ENCODE data around the gene RNF212.
"Not testable (repeated sequence)": the region's sequence is repeated elsewhere in the genome, so short reads cannot be mapped to it uniquely, and the experiment has no call there.

Gene RNF212

DNA sequence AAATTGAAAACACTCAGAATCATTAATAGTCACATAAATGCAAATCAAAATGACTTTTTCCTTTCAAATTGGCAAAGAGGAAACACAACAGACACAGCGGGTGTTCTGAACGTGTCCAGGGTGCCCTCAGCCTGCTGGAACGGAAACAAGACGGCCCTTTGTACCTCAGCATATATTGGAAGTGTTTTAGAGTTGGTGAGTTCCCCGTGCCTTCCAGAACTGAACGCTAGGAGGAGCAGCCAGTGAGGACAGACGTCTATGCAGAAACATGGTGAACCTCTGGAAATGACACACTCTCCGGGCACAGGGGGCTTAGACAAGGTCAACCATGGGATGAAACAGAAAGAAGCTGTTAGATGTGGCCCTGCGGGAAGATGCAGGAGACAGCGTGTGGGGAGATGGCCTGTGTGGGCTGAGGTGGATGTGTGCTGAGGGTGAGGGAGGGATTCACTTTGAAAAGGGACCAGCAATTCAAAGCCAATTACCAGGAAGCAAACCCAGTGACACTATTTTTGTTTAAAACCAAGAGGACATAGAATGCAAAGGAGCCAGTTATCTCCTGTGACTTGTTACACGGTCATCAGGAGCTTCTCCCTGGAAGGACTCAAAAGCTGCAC, 40.4 kb downstream of the RNF212 start:
- DNase-seq (ENCODE audit: extremely low read depth in 1 of 2, low read depth in 1 of 2), result no peak

DNA sequence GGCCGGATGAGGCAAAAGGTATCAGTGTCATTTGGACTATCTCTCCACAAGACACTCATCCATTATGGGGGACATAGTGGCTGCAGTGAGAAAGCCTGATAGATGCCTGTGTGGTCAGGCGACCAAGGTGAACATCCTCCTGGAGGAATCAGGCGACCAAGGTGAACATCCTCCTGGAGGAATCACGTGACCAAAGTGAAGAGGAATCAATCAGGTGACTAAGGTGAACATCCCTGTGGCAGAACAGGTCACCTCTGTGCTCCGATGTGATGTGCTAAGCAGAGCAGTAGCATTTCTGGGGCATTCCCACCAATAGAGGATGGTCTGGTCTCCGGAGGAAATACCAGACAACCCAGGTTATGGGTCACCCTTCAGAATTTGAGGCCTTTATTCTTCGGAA, 44.0 kb downstream of the RNF212 start:
- no peak for DNase-seq (ENCODE audit: extremely low read depth in 1 of 2, low read depth in 1 of 2)

DNA sequence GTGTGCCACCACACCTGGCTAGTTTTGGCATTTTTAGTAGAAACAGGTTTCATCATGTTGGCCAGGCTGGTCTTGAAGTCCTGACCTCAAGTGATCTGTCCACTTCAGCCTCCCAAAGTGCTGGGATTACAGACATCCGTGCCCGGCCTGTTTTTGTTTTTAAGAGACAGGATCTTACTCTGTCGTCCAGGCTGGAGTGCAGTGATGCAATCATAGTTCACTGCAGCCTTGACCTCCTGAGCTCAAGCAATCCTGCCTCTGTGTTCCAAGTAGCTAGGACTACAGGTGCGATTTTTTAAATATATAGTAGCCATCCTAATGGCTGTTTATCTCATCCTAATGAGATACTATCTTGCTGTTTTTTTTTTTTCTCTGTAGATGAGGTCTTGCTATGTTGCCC, 47.6 kb downstream of the RNF212 start:
- DNase-seq (ENCODE audit: extremely low read depth in 1 of 2, low read depth in 1 of 2), result no peak

DNA sequence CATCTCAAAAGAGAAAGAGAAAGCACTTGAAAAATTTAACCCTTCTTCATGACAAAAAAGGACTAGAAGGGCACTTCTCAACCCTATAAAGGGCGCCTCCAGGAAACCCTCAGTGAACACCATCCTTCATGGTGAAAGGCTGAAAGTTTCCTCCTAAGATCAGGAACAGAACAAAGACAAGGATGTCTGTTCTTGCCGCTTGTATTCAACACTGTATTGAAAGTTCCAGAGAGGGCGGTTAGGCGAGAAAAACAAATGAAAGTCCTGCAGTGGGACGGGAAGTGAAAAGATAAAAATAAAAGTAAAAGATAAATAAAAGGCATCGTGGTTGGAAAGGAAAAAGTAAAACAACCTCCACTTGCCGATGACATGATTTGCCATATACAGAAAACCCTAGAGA, 50.9 kb downstream of the RNF212 start:
- no peak for DNase-seq (ENCODE audit: extremely low read depth in 1 of 2, low read depth in 1 of 2)

DNA sequence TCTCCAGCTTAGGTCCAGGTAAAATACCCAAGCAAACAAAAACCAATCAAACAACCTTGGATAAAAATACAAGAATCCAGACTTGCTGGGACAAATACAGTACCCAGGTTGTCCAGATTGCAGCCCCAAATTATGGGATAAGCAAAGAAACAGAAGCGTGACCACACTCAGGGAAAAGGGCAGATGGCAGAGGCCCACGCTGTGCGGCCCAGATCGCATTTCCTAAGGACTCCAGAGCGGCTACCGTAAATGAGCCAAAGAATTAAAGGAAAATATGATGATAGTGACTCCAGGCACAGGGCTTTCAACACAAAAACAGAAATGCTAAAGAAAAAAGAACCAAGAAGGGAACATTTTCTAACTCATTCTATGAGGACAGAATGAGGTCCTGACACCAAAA, 51.6 kb downstream of the RNF212 start:
- DNase-seq (ENCODE audit: extremely low read depth in 1 of 2, low read depth in 1 of 2), result no peak

DNA sequence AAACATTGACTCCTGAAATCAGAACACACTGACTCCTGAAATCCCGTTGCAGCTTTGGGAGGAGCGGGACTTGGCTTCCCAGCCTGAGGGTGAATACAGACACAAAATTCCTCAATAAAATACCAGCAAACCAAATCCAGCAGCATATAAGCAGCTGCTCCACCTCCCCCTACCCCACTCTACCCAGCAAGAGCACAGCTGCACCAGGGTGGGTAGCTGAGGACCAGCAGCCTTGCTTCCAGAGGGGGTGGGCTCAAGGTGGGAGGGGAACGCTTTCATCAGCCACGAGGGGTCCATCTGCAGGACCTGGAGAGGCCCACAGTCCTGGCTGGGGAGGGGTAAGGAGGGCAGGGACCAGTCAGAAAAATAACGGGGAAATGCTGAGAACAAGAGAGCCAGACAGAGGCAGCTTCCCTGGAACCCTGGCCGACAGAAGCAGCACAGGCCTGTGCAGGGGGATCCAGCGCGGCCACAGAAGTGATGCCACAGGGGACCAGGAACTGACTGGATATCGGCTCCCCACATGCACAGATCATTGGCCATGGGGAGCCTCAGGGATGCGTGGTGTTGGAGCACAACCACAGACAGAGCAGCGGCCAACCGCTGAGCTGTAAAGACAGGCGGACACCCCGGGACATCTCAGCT, 52.2 kb downstream of the RNF212 start:
- DNase-seq (ENCODE audit: extremely low read depth in 1 of 2, low read depth in 1 of 2), result no peak

DNA sequence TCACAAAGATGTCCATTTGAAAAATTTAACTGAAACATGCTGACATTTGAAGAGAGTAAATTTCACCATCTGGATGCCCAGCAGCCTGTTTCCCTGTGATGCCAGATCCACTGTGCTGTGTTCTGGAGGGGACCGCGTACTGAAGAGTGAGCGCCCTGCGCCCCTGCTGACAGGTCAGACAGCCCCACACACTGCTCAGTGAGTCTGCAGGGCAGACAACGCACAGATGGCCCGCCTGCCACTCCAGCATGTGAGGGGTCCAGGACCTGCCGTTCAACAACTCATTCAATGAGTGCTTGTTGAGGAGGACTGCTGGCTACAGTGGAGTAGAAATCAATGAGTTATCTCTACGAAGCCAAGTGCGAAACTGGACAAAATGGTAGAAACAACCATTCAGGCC, 52.7 kb downstream of the RNF212 start:
- no peak for DNase-seq (ENCODE audit: extremely low read depth in 1 of 2, low read depth in 1 of 2)

DNA sequence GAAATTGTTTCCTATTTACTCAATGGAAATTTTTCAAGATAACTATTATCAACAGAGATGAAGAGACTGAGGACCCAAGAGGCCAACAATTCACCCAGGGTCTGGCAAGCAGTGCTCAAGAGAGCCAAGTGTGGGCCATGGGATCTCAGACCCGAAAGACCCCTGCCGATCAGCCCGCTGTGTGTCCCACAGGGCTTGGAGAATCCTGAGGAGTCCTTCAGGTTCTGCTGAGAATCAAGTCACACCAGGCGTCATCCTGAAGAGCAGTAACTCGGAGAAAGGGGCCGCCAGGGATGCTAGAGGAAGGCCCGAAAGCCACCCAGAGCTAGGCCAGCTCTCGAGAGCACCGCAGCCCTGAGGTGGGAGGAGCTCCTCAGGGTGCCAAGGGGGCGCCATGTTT, 53.2 kb downstream of the RNF212 start:
- no peak for DNase-seq (ENCODE audit: extremely low read depth in 1 of 2, low read depth in 1 of 2)

DNA sequence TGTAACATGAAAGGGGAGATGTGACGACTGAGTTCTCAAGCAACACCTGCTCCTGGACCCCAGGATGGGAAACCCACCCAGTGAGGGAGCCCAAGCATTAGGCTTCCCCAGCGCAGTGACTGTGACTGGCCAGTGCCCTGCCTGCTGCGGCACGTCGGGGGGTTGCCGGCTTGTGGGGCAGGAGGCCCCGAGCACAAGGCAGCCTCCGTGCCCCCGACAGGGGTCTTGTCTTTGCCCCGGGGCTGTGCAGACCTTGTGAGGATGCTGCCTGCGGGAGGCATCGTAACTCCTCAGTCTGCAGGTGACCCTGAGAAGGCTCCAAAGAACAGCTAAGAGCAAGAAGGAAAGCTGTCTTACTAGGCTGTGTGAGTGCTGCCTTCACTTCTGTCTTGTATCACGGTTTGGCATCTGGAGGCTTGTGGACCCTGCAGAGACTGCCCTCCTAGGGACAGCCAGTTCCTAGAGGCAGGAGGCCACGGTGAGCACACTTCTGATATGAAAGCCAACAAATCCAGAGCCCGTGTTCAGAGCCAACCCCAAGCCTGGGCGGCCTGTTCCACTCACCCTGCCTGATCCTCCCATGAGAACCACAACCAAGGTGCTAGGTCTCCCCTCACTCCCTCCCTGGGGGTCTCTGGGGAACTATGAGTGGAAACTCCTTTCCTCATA, 54.2 kb downstream of the RNF212 start:
- no peak for DNase-seq (ENCODE audit: extremely low read depth in 1 of 2, low read depth in 1 of 2)

DNA sequence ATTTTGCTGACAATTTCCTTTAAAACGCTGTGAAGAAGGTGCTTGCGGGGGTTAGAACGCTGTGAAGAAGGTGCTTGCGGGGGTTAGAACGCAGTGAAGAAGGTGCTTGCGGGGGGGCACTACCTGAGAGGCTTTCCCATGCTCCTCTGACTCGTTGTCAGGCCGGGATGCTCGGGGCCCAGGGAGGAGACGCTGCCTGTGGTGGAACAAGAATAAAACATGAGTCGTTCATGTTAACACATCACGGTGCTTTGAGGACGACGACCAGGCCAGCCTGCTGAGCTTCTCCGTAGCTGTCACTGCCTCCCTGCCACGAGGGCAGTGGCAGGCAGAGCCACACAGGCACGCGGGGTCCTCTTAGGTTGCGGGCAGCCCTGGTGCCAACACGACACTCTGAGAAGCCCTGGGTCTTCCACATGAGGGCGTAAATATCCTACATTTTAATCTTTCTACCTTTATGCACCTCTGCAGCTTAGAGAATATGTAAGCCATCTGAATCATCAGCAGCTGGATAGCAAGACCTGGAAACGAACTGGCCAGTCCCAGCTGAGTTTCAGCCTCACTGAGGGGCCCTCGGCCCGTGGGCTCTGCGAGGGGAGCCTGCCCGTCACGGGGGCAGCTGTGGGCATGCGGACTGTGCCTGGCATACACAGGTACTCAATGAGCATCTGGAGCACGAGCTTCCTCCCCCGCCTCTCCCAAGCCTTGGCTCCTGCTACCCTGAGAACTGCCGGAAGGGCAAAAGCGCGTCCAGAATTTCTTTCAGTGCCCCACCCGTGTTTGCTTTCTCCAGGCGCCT, 55.0 kb downstream of the RNF212 start:
- DNase-seq (ENCODE audit: extremely low read depth in 1 of 2, low read depth in 1 of 2), result no peak

DNA sequence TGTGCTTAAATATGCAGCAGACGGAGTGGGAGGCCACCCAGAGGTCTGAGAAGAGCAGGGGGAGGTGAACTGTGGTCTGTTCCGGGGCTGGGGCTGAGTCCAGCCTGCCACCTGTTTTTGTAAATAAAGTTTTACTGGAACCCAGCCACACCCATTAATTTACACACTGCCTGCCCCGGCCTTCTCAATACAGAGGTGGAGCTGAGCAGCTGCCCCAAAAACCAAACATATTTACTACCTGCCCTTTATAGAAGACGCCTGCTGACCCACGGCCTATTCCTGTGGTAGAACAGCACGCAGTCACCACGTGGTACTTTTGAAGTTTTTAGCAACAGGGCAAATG, 56.0 kb downstream of the RNF212 start:
- no peak for DNase-seq (ENCODE audit: extremely low read depth in 1 of 2, low read depth in 1 of 2)

DNA sequence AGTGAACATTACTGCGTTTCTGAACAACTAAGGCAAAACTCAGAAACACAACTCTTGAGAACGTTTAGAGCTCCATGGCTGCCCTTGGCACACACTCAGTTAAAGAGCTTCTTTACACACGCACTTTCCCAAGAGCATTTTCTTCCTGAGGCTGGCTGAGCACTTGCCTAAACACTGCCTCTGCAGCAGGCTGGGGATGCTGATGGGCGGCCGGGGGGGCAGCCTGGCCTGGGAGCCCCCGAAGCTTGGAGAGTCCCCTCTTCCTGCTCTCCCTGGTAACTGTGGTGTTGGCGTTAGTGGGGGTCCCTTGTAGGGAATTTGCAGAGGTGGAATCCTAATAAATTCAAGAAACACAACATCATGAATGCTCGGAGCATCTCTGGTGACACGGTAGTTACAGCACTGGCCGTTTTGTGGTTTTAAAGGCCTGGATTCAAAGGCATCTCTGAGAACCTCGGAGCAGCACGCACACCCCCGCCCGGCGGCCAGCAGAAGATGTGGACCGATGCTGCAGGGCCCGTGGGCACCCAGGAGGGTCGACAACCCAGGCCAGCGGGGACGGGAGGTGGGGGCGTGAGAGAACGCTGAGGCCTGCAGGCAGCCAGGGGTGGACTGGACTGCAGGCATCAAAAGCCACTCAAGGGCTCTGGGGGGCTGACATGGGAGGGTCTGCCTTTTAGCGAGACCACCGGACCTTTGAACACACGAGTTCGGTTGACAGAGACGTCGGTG, 56.5 kb downstream of the RNF212 start:
- no peak for DNase-seq (ENCODE audit: extremely low read depth in 1 of 2, low read depth in 1 of 2)

DNA sequence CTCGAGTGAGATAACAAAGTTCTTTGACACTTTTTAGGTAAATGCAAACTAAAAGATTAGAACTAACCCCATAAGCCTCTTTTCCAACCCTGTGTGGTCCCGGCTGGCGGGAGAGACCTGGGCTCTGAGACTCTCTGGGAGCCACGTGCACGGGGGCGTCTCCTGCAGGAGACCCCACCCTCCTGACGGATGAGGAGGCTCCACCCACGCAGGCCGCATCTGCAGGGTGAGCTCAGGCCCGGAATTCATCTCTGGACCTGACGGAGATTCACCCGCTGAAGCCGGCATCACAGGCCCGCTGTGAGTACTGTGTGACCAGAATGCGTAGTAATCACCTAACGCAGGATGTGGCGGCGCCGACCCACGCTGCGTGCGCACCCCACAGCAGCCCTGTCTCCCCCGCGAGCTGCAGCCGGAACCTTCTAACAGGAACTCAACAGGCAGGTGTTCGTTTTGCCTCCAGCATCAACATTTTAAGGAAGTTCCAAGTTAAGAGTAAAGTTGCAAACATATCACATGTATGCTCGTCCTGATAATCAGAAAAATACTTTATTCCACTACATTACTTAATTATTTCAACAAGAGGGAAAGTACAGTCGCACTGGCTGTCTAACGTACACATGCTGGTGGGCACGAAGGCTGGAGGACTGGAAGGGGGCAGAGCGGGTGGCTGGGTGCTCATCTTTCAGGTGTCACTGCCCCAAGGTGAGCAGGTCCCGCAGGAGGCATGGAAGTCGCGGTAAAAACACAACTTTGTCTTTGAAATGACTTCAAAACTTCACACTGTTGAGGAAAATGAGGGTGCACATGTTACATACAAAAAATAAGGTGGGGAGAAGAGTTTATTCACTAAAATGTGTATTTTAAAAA, 57.4 kb downstream of the RNF212 start:
- peak; percentile 65 to 72 for DNase-seq (ENCODE audit: extremely low read depth in 1 of 2, low read depth in 1 of 2)

DNA sequence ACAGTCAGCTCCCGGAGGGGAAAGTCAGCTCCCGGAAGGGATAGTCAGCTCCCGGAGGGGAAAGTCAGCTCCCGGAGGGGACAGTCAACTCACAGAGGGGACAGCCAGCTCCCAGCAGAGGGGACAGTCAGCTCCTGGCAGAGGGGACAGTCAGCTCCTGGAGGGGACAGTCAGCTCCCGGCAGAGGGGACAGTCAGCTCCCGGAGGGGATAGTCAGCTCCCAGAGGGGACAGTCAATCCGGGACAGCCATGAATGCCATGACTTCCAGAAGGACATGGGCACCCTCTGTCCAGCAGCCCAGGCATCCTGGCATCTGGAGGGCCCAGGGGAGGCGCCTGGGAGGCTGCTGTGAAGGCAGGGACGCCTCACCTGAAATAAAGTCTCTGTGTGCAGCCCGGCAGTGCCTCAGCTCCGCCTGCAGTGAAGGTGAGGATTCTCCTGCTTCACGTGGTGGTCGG, 58.1 kb downstream of the RNF212 start:
- not testable (repeated sequence) for DNase-seq (ENCODE audit: extremely low read depth in 1 of 2, low read depth in 1 of 2)

DNA sequence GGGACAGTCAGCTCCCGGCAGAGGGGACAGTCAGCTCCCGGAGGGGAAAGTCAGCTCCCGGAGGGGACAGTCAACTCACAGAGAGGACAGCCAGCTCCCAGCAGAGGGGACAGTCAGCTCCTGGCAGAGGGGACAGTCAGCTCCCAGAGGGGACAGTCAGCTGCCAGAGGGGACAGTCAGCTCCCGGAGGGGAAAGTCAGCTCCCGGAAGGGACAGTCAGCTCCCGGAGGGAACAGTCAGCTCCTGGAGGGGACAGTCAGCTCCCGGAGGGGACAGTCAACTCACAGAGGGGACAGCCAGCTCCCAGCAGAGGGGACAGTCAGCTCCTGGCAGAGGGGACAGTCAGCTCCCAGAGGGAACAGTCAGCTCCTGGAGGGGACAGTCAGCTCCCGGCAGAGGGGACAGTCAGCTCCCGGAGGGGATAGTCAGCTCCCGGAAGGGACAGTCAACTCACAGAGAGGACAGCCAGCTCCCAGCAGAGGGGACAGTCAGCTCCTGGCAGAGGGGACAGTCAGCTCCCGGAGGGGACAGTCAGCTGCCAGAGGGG, 58.6 kb downstream of the RNF212 start:
- DNase-seq (ENCODE audit: extremely low read depth in 1 of 2, low read depth in 1 of 2), result not testable (repeated sequence)

DNA sequence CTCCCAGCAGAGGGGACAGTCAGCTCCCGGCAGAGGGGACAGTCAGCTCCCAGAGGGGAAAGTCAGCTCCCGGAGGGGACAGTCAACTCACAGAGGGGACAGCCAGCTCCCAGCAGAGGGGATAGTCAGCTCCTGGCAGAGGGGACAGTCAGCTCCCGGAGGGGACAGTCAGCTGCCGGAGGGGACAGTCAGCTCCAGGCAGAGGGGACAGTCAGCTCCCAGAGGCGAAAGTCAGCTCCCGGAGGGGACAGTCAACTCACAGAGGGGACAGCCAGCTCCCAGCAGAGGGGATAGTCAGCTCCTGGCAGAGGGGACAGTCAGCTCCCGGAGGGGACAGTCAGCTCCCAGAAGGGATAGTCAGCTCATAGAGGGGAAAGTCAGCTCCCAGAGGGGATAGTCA, 59.5 kb downstream of the RNF212 start:
- DNase-seq (ENCODE audit: extremely low read depth in 1 of 2, low read depth in 1 of 2), result not testable (repeated sequence)

DNA sequence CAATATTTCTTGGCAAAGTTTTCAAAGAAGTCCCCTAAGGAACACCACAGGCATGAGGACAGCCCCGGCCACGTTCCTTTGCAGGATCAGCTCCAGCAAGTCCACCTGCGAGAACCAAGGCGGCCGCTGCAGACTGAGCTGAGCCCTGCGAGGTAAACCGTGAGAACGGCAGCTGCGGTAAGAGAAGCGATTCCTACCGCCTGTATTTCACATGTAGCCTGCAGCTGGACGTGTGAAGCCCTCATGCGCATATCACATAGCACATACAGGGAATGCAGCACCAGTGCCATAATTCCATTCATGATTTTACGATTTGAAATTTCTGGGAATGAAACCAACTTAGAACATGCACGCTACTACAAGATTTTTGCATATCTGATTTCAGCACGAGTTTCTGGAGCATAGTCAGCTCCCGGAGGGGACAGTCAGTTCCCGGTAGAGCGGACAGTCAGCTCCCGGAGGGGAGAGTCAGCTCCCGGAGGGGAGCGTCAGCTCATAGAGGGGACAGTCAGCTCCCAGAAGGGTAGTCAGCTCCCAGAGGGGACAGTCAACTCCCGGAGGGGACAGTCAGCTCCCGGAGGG, 60.2 kb downstream of the RNF212 start:
- no peak for DNase-seq (ENCODE audit: extremely low read depth in 1 of 2, low read depth in 1 of 2)

DNA sequence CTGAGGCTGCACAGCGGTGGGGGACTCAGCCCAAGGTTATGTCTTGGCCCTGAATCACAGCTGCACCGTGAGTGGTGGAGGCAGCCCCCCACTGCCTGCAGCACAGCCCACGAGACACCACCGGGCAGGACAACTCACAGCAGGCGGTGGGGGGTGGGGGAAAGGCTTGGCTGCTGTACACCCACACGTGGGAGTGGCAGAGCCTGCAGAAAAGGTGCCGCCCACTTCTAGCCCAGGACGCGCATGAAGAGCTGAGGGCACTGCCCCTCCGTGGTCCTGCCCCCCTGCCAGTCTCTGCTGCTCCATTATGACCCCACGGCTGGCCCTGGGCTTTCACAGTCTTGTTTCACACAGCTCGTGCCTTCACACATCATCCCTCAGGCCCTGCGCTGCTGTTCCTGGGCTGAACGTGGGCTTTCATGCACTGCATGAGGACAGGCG, 61.1 kb downstream of the RNF212 start:
- no peak for DNase-seq (ENCODE audit: extremely low read depth in 1 of 2, low read depth in 1 of 2)

DNA sequence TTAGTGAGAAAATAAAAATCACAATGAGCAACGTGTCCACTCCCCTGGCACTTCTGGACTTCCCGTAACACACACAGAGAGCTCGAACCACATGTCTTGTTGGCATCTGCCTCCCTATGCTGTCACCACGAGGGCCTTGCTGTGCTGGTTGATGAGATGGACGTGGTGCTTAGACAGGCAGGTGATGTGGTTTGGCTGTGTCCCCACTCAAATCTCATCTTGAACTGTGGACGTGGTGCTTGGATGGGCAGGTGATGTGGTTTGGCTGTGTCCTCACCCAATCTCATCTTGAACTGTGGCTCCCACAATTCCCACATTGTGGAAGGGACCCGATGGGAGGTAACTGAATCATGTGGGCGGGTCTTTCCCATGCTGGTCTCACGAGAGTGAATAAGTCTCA, 61.9 kb downstream of the RNF212 start:
- no peak for DNase-seq (ENCODE audit: extremely low read depth in 1 of 2, low read depth in 1 of 2)

All from activated CD8-positive, alpha-beta memory T cell treated with anti-CD3 and anti-CD28 coated beads for 1 hour (primary cell).